Stomach (tissue), 4 donors: Measurements from ENCODE around the gene CX3CL1.

Source experiments
- CTCF ChIP-seq, 7 experiments: fragments of 450-650 bp in 4 of 7; fragments of 200-600 bp in 3 of 7; sonication (generic) in 3 of 7; IDR thresholded peaks; one replicate each; pipeline ENCODE4 v1.5.1; 2016 to 2019; ENCODE audit warnings: antibody characterized with exemption in 7 of 7, control low read depth in 2 of 7, mild to moderate bottlenecking in 1 of 7
- POLR2A ChIP-seq, 4 donors: fragments of 450-650 bp; IDR thresholded peaks; one replicate each; pipeline ENCODE4 v1.6.1; 2016; ENCODE audit warnings: antibody characterized with exemption in 4 of 4, control low read depth in 2 of 4, mild to moderate bottlenecking in 1 of 4, moderate library complexity in 1 of 4
- POLR2AphosphoS5 ChIP-seq, 3 donors: sonication (generic); formaldehyde crosslinking; IDR thresholded peaks; one replicate each; pipeline ENCODE4 v1.6.1; 2016; ENCODE audit warnings: antibody characterized with exemption in 3 of 3

- no peak for TF ChIP-seq CTCF (IDR thresholded peaks at IDR 0.05)
- TF ChIP-seq POLR2A (IDR thresholded peaks at IDR 0.05): no peak
- no peak for TF ChIP-seq POLR2AphosphoS5 (IDR thresholded peaks at IDR 0.05)
These were observed 12.8 kb downstream of the CX3CL1 start for GRCh38 chr16:57385083-57385482.
